Measurements from ENCODE around the gene ASB13. TPM values are rescaled to one million over a fixed set of nuclear protein-coding genes. Genes with fewer than 3 reads are reported as not detected.
A peak's percentile ranks its signal among the peaks of the same experiment; 100 is the strongest.

ASB13 gene
- total RNA-seq, 1 donor = 14.8 TPM

DNA sequence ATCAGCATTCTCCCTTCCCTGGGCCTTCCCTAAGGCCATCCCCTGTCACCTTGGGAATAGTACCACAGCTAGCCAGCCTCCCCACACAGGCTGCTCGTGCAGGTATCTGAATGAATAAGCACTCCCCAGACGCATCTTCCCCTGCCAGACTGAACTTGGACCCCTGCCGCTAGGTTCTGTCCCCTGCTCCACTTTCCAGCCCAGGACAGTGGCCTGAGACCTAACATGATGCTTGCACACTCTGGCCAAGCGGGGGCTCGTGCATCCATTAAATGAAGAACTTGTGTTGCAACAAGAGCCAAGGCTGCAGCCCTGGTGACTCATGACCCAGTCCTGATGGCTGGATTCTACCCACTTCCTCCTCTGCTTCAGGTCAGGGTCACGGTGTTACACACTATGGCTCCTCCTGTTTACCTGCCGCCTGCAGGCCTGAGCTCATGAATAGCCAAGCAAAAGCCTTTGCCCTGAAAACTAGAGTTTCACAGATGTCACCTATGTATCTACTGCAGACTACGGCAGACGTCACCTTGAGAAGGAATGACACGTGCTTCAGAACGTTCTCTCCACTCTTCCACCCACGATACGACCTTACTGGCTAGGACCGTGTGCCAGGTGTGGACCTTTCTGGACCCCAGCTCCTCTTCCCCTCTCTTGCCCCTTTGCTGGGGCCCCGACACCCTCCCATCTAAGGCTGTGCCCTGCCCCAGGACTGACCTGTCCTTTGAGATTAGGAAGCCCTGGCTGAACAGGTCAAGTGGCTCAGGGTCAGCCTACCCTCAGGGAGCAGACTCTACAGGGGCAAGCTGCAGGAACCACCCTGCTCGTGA is 6.5 kb downstream of the ASB13 start:
- Histone ChIP-seq H3K4me3 (ENCODE audit: insufficient read depth, low read length) (no peak overlapping the region), H2AFZ (ENCODE audit: low read length) (no peak overlapping the region), H3K4me2 (ENCODE audit: insufficient read depth, low read length) (no peak overlapping the region), H3K9me3 (ENCODE audit: low read depth, low read length) (no peaks in the 10 kb centered on the region), H3K27ac (ENCODE audit: low read depth, low read length) (no peak overlapping the region), H3K79me2 (ENCODE audit: insufficient read depth, low read length) (peaks cover 25% of the 10 kb centered on the region), H3K27me3 (ENCODE audit: insufficient read depth, low read length) (no peaks in the 10 kb centered on the region), H4K20me1 (ENCODE audit: insufficient read depth, low read length) (no peaks in the 10 kb centered on the region), H3K4me1 (ENCODE audit: insufficient read depth, low read length) (peaks cover 5% of the 10 kb centered on the region), H3K36me3 (ENCODE audit: insufficient read depth, low read length) (no peaks in the 10 kb centered on the region)
- peak; percentile 95 for DNase-seq (ENCODE audit: insufficient read length, low spot score, missing footprints)
- TF ChIP-seq, protein P1, sequence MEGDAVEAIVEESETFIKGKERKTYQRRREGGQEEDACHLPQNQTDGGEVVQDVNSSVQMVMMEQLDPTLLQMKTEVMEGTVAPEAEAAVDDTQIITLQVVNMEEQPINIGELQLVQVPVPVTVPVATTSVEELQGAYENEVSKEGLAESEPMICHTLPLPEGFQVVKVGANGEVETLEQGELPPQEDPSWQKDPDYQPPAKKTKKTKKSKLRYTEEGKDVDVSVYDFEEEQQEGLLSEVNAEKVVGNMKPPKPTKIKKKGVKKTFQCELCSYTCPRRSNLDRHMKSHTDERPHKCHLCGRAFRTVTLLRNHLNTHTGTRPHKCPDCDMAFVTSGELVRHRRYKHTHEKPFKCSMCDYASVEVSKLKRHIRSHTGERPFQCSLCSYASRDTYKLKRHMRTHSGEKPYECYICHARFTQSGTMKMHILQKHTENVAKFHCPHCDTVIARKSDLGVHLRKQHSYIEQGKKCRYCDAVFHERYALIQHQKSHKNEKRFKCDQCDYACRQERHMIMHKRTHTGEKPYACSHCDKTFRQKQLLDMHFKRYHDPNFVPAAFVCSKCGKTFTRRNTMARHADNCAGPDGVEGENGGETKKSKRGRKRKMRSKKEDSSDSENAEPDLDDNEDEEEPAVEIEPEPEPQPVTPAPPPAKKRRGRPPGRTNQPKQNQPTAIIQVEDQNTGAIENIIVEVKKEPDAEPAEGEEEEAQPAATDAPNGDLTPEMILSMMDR (IDR thresholded peaks at IDR 0.05; ENCODE audit: extremely low read depth, low read depth, low read length) = no peak

DNA sequence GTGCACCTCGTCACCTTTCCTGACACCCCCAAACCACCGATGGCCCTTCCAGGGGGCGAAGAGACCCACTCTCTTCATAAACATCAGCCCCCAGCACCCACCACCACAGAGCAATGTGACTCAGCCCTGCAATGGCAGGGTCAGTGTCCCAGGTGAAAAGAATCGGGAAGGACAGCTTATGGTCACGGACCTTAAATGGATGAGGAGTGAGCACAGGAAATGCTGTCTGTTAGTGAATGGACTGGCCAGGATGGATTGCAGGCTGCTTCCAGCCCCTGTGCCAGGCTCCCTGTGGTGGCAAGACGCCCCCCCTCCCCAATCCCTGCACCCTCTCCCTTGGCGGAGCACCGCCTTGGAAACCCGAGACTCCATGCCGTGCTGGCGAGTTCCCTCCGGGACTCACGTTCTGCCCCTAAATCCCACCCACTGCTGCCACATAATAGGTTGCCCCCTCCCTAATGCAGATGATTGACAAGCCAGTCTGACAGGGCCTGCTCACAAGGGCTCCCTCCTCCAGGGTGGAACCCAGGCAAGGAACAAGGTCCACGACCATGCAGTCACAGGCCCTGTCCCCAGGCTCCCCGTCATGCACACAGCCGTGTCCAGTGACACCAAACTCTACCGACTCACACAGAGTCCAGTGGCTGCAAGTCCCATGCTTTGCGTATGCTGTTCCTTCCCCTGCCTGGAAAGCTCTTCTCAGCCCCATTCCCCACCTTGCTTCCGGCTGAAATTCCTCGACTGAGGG is 7.3 kb downstream of the ASB13 start:
- Histone ChIP-seq H3K79me2 (ENCODE audit: insufficient read depth, low read length) (peaks cover 25% of the 10 kb centered on the region), H3K27me3 (ENCODE audit: insufficient read depth, low read length) (no peaks in the 10 kb centered on the region), H3K36me3 (ENCODE audit: insufficient read depth, low read length) (no peaks in the 10 kb centered on the region), H2AFZ (ENCODE audit: low read length) (no peak overlapping the region), H3K4me3 (ENCODE audit: insufficient read depth, low read length) (no peak overlapping the region), H4K20me1 (ENCODE audit: insufficient read depth, low read length) (peaks cover 3% of the 10 kb centered on the region), H3K4me2 (ENCODE audit: insufficient read depth, low read length) (no peak overlapping the region), H3K4me1 (ENCODE audit: insufficient read depth, low read length) (peaks cover 5% of the 10 kb centered on the region), H3K27ac (ENCODE audit: low read depth, low read length) (no peak overlapping the region), H3K9me3 (ENCODE audit: low read depth, low read length) (no peaks in the 10 kb centered on the region)
- DNase-seq (ENCODE audit: insufficient read length, low spot score, missing footprints) = peak; percentile 19
- TF ChIP-seq, protein P1 (IDR thresholded peaks at IDR 0.05; ENCODE audit: extremely low read depth, low read depth, low read length) = no peak

DNA sequence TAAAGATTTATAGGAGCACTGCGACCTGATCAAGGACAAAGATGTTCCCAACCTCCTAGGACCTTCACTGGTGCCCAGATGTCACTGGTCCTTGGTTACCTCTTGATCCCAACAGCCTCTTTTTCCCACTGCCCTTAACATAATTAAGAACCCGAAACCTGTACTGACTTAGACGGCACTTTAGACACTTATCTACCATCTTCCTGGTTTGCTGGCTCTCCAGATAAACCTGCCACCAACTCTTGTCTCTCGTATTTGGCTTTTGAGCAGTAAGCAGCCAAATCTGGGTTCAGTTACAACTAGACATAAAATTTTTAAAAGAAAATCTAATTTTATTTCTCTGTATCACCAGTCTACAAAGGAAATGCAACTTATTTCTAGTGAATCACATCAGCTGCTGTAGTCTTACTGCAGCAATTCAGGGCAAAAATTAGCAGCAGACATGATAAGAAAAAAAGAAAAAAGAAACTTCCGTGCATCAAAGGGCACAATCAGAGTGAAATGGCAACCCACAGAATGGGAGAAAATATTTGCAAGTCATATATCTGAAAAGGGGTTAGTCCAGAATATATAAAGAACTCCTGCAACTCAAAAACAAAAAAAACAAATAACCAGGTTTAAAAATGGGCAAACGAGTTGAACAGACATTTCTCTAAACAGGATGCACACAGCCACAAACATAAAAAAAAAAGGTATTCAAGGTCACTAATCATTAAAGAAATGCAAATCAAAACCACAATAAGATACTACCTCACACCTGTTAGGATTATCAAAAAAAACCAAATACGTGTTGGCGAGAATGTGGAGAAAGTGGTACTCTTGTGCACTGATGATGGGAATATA is 9.4 kb downstream of the ASB13 start:
- TF ChIP-seq, protein P1 (IDR thresholded peaks at IDR 0.05; ENCODE audit: extremely low read depth, low read depth, low read length) = no peak
- no peak overlapping the region for H3K4me3 ChIP-seq (ENCODE audit: insufficient read depth, low read length)
- no peak overlapping the region for H3K4me2 ChIP-seq (ENCODE audit: insufficient read depth, low read length)
- no peak for DNase-seq (ENCODE audit: insufficient read length, low spot score, missing footprints)
- H3K36me3 ChIP-seq (ENCODE audit: insufficient read depth, low read length) = no peaks in the 10 kb centered on the region
- H3K9me3 ChIP-seq (ENCODE audit: low read depth, low read length) = no peaks in the 10 kb centered on the region
- H3K4me1 ChIP-seq (ENCODE audit: insufficient read depth, low read length) = peaks cover 5% of the 10 kb centered on the region
- no peaks in the 10 kb centered on the region for H3K27me3 ChIP-seq (ENCODE audit: insufficient read depth, low read length)
- H2AFZ ChIP-seq (ENCODE audit: low read length) = no peak overlapping the region
- H3K79me2 ChIP-seq (ENCODE audit: insufficient read depth, low read length) = peaks cover 20% of the 10 kb centered on the region
- H3K27ac ChIP-seq (ENCODE audit: low read depth, low read length) = no peak overlapping the region
- H4K20me1 ChIP-seq (ENCODE audit: insufficient read depth, low read length) = peaks cover 4% of the 10 kb centered on the region
